IPS DF 4.7 (cell line): ENCODE measurements around the gene MUCL3.
"Not testable (repeated sequence)": the region's sequence is repeated elsewhere in the genome, so short reads cannot be mapped to it uniquely, and the experiment has no call there.

ENCODE experiments used
- DNase-seq: peaks from one replicate; pipeline ENCODE4 v3.0.0-alpha.2; 2013; ENCODE audit warnings: low spot score; ENCODE audit errors: extremely low read depth

The MUCL3 gene, protein sequence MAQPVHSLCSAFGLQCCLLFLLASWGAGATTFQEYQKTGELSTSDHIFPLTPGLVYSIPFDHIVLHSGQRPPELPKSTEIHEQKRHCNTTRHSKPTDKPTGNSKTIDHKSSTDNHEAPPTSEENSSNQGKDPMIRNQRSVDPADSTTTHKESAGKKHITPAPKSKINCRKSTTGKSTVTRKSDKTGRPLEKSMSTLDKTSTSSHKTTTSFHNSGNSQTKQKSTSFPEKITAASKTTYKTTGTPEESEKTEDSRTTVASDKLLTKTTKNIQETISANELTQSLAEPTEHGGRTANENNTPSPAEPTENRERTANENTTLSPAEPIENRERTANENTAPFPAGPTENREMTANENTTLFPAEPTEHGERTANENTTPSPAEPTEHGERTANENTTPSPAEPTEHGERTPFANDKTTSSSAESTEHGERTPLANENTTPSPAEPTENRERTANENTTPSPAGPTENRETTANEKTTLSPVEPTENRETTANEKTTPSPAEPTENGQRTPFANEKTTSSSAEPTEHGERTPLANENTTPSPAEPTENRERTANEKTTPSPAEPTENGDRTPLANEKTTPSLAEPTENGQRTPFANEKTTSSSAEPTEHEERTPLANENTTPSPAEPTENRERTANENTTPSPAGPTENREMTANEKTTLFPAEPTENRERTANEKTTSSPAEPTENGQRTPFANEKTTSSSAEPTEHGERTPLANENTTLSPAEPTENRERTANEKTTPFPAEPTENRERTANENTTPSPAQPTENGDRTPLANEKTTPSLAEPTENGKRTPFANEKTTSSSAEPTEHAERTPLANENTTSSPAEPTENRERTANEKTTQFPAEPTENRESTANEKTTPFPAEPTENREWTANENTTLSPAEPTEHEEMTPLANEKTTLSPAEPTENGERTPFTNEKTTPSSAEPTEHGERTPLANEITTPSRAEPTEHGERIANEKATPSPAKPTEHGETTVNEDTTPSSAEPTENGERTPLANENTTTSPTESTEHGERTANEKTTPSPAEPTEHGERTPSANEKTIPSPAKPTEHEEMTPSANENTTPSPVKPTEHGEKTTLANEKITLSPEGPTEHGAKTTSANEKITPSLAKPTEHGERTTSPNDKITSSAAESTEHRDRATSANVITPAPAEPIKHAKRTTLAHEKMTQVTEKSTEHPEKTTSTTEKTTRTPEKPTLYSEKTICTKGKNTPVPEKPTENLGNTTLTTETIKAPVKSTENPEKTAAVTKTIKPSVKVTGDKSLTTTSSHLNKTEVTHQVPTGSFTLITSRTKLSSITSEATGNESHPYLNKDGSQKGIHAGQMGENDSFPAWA (N-terminal part only)

GRCh38 chr6:30940361-30940986, at the start of gene MUCL3:
MUCL3 (plus strand) TSS chr6:30940973; CDS start chr6:30941000, 27 bp downstream.
- no peak for DNase-seq

GRCh38 chr6:30891450-30891723, 49.4 kb upstream of the MUCL3 start:
- DNase-seq = no peak

DNA sequence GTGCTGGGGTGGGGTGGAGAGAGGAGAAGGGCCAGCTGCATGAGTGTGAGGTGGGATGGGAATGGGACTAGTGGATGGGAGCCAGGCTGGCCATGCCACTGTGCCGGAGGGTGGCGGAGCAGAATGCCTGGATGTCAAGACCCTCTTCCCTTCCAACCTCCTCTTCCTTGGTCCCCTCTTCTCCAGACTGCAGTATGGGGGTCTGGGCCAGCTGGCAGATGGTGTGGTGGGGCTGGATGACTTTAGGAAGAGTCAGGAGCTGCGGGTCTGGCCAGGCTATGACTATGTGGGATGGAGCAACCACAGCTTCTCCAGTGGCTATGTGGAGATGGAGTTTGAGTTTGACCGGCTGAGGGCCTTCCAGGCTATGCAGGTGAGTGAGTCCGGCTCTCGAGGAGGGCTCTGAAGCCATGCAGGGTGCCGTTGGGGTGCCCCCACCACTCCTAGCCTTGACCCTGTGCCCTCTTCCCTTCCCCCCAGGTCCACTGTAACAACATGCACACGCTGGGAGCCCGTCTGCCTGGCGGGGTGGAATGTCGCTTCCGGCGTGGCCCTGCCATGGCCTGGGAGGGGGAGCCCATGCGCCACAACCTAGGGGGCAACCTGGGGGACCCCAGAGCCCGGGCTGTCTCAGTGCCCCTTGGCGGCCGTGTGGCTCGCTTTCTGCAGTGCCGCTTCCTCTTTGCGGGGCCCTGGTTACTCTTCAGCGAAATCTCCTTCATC, 48.8 kb upstream of the MUCL3 start:
- no peak for DNase-seq

DNA sequence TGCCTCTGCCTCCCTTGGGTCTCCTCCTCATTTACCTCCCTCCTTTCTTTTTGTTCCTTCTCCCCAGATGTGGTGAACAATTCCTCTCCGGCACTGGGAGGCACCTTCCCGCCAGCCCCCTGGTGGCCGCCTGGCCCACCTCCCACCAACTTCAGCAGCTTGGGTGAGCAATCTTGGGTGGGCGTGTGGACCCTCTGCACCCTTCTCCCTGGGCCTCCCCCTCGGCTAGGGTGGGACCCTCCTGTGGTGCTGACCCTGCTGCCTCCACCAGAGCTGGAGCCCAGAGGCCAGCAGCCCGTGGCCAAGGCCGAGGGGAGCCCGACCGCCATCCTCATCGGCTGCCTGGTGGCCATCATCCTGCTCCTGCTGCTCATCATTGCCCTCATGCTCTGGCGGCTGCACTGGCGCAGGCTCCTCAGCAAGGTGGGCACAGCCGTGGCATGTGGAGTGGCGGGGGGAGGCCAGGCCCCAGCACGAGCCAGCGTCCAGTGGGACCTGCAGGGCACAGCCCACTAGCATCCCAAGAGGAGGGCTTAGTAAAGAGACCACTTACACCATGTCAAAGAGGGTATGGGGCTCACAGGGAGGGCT, 47.7 kb upstream of the MUCL3 start:
- DNase-seq = no peak

DNA sequence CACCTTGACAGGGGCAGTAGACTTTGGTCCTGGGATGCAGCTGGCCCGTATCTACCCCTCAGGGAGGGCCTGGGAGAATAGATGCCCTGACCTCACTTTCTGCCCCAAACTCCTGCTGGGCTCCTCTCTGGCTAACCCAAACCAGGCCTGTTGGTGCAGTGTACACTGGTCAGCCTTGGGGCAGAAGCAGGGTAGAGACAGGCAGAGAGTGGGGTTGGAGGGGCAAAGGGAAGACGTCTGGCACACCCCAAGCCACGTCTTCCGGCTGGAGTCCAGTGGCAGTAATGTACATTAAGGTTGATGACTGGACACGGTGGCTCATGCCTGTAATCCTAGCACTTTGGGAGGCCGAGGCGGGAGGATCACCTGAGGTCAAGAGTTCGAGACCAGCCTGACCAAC, 47.1 kb upstream of the MUCL3 start:
- DNase-seq = no peak

GRCh38 chr6:30894381-30894780, 46.4 kb upstream of the MUCL3 start:
- no peak for DNase-seq

DNA sequence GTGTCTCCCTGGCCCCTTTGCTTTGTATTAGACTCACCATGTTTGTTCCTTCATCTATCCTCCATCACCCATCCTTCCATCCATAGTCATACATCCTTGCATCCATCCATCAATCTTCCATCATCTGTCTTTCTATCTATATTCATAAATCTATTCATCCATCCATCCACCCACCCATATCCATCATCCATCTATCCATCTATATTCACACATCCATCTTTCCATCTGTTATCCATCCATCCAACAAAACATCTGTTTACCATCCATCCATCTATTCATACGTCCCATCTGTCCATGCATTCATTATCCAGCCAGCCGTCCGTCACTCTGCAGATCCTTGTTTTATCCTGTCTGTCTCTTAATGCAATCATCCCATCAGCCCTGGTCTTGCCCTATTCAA, 45.8 kb upstream of the MUCL3 start:
- no peak for DNase-seq

DNA sequence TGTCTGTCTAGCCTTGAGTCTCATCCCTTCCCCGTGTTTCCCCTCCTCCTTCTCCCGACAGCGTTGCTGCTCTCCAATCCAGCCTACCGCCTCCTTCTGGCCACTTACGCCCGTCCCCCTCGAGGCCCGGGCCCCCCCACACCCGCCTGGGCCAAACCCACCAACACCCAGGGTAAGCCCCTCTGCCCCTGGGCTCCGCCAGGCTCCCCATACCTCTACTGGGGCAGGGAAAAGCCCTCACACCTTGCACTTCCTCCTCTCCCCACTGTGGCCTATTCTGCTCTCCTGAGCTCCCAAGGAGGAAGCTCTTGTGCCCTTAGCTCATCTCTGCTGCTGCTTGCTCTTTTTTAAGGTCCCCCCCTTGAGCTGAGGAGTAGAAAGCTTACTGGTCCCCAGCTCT, 45.4 kb upstream of the MUCL3 start:
- DNase-seq = no peak

GRCh38 chr6:30896541-30896940, 44.2 kb upstream of the MUCL3 start:
- DNase-seq = no peak

DNA sequence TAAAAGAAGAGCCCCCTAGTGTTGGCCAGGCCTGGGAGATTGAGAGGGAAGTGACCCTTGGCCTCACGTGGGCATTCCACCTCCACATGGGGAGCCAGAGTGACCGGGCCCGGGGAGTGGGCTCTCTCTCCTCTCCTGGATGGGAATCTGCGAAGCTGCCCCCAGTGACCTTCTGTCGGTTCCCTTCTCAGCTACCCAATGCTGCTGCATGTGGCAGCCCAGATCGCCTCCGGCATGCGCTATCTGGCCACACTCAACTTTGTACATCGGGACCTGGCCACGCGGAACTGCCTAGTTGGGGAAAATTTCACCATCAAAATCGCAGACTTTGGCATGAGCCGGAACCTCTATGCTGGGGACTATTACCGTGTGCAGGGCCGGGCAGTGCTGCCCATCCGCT, 42.9 kb upstream of the MUCL3 start:
- DNase-seq = no peak

DNA sequence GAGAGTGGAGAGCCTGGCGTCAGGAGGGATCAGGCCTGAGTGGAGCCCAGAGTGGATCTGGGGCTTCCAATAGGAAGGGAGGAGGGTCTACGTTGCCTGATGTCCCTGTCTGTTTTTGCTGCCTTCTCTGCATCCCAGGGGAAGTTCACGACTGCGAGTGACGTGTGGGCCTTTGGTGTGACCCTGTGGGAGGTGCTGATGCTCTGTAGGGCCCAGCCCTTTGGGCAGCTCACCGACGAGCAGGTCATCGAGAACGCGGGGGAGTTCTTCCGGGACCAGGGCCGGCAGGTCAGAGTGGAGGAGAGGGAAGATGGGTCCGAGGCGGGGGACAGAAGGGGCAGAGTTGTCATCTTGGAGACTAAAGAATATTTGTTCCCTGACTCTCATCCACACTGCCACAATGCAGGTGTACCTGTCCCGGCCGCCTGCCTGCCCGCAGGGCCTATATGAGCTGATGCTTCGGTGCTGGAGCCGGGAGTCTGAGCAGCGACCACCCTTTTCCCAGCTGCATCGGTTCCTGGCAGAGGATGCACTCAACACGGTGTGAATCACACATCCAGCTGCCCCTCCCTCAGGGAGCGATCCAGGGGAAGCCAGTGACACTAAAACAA, 41.9 kb upstream of the MUCL3 start:
- no peak for DNase-seq

DNA sequence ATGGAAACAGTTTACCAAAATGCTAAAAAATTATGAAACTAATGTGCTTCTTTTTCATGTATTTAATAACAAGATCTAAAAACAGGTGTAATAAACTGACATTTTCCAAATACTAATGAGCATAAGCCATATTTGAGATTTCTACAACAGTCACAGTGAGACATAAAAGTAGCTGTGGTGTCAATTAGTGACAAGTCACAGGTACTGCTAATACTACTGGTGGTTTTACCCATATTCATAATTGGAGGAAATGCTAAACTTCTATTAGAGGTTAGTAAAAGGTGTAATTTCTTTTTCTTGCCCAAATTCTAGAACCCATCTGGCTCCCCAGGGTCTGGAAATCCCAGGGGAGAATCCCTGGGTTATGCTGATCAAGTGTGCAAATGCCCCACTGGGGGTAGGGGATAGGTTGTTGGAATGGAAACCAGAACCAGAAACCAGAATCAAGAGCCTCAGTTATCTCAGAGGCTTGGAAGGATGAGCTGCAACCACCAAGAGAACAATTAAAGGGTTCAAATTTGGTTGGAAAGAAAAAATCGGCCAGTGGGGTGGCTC, 39.8 kb upstream of the MUCL3 start:
- no peak for DNase-seq

GRCh38 chr6:30901436-30901835, 39.3 kb upstream of the MUCL3 start:
- DNase-seq = no peak

GRCh38 chr6:30902196-30902595, 38.6 kb upstream of the MUCL3 start:
- DNase-seq = not testable (repeated sequence)

- DNase-seq = no peak
Measured at GRCh38 chr6:30902709-30903108, 38.1 kb upstream of the MUCL3 start.

- no peak for DNase-seq
Measured at GRCh38 chr6:30903236-30903635, 37.5 kb upstream of the MUCL3 start.

- not testable (repeated sequence) for DNase-seq
Measured at GRCh38 chr6:30907290-30907757, 33.4 kb upstream of the MUCL3 start.

DNA sequence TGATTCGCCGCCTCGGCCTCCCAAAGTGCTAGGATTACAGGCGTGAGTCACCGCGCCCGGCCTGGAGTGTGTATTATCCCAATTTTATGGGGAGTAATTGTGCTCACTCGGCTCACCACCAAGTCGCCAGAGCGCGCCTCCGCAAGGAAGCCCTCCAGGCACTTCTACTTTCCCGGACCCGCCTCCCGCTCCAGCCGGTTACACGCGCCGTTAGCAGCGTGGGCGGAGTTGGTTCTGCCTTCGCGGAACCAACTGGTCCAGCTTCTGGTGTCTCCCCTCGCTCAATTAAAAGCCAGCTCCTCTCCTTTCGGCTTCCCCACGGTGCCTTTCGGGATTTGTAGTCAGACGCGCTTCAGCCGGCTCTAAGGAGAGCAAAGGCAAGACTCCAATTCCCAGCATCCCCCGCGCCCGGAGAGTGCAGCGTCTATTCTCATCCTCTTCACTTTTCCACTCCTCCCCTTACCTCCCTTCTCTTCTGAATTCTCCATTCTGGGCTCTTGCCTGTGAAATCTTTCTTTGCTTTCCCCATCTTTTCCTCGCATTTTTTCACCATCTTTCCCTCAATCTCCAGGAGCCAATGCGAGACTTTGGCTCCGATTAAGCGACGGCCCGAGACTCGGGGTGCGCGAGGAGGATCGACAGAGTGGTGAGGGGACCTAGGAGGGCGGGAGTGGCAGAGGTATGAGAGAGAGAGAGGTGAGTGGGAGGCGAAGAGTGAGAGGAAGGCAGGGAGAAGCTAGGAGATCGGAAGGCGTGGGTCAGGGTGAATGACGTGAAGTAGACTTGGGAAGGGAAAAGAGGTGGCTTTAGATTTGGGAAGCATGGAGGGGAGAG, 32.8 kb upstream of the MUCL3 start, which contains the start of gene GTF2H4:
Gene GTF2H4, plus strand, starts transcription at position 450 of the 834 bp plus-strand sequence.
- peak; percentile 91 for DNase-seq
